GM12801 (cell line): Measurements from ENCODE around the gene GVQW3.

Source experiments
- TF ChIP-seq, protein P1 (sequence below): IDR thresholded peaks from one replicate; pipeline ENCODE4 v1.5.1; 2011; ENCODE audit warnings: control low read depth; ENCODE audit not compliant: insufficient read length; ENCODE audit errors: extremely low read depth

Gene GVQW3

DNA sequence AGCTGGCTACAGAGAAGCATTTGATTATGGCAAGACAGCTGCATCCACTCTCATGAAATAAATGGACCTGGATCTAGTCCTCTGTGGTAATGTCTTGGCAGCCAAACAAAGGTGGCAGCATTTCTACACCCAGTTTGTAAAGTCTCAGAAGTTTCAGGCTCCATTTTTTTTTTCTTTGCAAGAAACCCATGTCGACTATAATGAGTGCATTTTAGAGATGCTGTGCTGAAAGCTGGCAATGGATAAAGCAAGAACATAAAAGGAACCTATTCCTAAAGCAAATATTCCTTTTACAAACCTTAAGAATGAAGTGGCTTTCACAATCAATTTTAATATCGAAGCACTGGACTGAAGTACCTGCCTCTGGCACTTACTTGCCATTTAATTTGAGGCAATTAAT, 33.7 kb upstream of the GVQW3 start:
- TF ChIP-seq, protein P1, sequence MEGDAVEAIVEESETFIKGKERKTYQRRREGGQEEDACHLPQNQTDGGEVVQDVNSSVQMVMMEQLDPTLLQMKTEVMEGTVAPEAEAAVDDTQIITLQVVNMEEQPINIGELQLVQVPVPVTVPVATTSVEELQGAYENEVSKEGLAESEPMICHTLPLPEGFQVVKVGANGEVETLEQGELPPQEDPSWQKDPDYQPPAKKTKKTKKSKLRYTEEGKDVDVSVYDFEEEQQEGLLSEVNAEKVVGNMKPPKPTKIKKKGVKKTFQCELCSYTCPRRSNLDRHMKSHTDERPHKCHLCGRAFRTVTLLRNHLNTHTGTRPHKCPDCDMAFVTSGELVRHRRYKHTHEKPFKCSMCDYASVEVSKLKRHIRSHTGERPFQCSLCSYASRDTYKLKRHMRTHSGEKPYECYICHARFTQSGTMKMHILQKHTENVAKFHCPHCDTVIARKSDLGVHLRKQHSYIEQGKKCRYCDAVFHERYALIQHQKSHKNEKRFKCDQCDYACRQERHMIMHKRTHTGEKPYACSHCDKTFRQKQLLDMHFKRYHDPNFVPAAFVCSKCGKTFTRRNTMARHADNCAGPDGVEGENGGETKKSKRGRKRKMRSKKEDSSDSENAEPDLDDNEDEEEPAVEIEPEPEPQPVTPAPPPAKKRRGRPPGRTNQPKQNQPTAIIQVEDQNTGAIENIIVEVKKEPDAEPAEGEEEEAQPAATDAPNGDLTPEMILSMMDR, result no peak

DNA sequence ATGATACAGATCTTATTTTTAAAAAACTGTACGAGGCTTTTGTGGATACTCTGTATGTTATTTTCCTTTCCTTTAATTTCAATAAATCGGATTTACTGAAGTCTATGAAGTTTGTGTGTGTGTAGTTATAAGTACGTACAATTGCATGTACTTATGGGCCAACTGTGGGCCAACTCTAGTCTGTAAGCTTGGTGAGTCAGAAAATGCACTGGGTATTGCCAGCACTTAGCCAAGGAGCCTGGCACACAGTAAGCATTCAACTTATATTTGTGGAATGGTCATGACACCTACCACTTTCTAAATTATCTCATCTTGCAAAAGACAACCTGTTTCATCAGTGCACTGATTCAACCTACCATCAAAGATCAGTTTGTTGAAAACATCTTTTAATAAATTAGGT, 32.8 kb upstream of the GVQW3 start:
- TF ChIP-seq, protein P1, result no peak

DNA sequence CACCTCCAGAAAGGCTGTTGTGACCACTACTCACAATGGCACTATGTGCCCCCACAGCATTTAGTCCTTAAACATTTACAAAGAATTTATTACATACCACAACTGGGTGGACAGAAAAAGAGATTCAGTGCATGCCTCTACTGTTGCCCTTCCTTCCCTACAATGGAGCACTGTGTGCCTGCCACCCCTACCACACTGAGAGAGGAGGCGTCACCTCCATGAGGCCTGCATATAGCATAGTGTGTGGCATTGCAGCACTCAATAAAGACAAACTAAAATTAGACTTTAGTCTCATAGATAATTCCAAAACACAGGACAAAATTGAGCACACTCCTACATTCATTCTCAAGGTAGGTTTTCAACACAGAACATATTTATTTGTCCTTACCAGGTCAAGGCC, 26.0 kb upstream of the GVQW3 start:
- TF ChIP-seq, protein P1, result no peak

DNA sequence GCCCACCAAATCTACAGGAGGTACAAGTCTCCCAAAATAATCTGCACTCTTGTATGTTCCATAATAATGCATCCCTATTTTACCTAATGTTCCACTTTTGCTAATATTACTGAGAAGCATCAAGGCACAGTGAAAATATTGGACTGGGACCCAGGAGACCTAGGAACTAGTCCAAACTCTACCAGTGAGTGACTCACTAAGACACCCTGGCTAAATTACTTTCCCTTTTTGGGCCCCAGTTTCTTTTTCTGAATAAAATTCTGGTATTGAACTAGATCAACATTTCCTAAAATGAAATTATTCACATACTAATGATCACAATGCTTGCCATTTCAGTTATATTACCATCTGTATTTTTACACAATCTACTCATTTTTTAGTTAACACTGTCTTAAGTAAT, 19.7 kb upstream of the GVQW3 start:
- TF ChIP-seq, protein P1, result no peak

DNA sequence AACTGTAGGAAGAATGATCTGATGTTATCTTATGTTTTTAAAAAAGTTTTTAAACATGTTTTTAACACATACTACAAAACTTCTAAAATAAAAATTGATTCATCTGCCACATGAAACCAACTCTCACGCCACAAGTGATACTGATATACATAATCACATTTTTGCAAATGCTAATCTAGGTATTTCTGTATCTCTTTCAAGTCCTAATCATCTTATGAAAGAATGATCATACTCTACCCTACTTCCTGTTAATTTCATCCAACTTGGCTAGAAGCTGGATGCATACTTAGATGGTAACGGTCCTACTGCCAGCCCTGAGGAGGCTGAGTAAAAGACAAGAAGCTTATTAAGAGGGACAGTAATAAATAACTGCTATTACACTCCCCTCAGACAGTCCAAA, 19.3 kb upstream of the GVQW3 start:
- TF ChIP-seq, protein P1, result no peak

DNA sequence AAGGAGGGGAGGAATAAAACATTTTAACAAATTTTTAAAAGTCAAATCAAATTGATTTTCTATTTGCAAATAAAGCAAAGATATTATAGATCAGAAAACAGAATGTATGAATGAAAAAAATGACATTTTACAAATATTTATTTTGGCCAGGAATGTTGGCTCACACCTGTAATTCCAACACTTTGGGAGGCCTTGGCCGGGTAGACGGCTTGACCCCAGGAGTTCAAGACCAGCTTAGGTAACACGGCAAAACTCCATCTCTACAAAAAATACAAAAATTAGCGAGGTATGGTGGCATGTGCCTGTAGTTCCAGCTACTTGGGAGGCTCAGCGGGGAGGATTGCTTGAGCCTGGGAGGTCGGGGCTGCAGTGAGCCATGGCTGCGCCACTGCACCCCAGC, 18.4 kb upstream of the GVQW3 start:
- TF ChIP-seq, protein P1, result no peak

DNA sequence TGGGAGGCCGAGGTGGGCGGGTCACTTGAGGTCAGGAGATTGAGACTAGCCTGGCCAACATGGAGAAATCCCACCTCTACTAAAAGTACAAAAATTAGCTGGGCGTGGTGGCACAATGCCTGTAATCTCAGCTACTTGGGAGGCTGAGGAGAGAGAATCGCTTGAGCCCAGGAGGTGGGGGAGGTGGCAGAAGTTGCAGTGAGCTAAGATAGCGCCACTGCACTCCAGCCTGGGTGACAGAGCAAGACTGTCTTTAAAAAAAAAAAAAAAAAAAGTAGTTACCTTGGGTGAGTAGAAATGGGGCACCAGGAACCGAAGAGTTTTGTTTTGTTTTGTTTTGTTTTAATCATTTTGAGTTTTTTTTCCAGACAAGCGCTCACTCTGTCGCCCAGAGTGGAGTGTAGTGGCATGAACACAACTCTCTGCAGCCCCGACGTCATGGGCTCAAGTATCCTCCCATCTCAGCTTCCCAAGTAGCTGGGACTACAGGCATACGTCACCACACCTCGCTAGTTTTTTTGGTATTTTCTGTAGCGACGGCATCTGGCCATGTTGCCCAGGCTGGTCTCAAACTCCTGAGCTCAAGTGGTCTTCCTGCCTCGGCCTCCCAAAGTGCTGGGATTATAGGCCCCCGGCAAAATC, 16.0 kb upstream of the GVQW3 start:
- TF ChIP-seq, protein P1, result no peak

DNA sequence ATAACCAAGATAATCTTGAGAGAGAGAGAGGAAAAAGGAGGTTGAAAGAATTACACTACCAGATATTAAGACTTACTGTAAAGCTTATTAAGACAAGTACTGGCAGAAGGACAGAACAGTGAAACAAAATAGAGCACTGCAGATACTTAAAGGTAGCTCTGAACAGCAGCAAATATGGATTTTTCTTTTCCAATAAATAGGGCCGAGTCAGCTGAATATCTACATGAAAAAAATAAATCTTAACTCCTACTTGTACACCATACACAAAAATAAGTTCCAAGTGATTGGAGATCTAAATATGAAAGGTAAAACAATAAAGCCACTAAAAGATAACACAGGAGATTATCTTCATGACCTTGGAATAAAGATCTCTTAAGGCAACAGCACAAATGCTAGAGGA, 12.6 kb upstream of the GVQW3 start:
- TF ChIP-seq, protein P1, result no peak
